ENCODE results near the gene PCDH10. TPM values are rescaled to one million over a fixed set of nuclear protein-coding genes. Genes with fewer than 3 reads are reported as not detected.
"Not testable (repeated sequence)": the region's sequence is repeated elsewhere in the genome, so short reads cannot be mapped to it uniquely, and the experiment has no call there.

Gene PCDH10
- total RNA-seq, 1 experiment from 2014 or later, result not detected

- no peak for TF ChIP-seq CTCF (IDR thresholded peaks at IDR 0.05; ENCODE audit: unreplicated experiment)
- H3K9me3 Mint-ChIP-seq (ENCODE audit: unreplicated experiment), result no peaks in the 10 kb centered on the region
- intact Hi-C loops (cut with micrococcal nuclease), result no loop called here
- H3K36me3 Mint-ChIP-seq (ENCODE audit: insufficient read depth, unreplicated experiment), result no peaks in the 10 kb centered on the region
- CTCF ChIA-PET, result interaction anchor here (0.6 kb wide), 1 partner anchor 287 kb away, joined by 3 read pairs; no protein-coding TSS in a partner anchor
- POLR2A ChIA-PET, result interaction anchor here (0.6 kb wide), 1 partner anchor 61 kb away, joined by 3 read pairs; no protein-coding TSS in a partner anchor
- DNase-seq (ENCODE audit: unreplicated experiment), result no peak
- no TSS peak for BruUV-seq (replicated peaks)
- no peaks in the 10 kb centered on the region for H3K4me1 Mint-ChIP-seq (ENCODE audit: insufficient read depth, unreplicated experiment)
- H3K27ac Mint-ChIP-seq (ENCODE audit: low read depth, unreplicated experiment), result no peak overlapping the region
- no peaks in the 10 kb centered on the region for H3K27me3 Mint-ChIP-seq (ENCODE audit: insufficient read depth, unreplicated experiment)
- no peak overlapping the region for H3K4me3 Mint-ChIP-seq (ENCODE audit: unreplicated experiment)
Measured at GRCh38 chr4:133189147-133189517, 40.0 kb downstream of the PCDH10 start.

- H3K4me1 Mint-ChIP-seq (ENCODE audit: insufficient read depth, unreplicated experiment), result no peaks in the 10 kb centered on the region
- H3K36me3 Mint-ChIP-seq (ENCODE audit: insufficient read depth, unreplicated experiment), result no peaks in the 10 kb centered on the region
- no peak overlapping the region for H3K27ac Mint-ChIP-seq (ENCODE audit: low read depth, unreplicated experiment)
- ChIA-PET CTCF (interaction anchor here (0.6 kb wide), 1 partner anchor 988 kb away, joined by 5 read pairs; no protein-coding TSS in a partner anchor), POLR2A (no interaction called here)
- no peak for TF ChIP-seq CTCF (IDR thresholded peaks at IDR 0.05; ENCODE audit: unreplicated experiment)
- intact Hi-C loops (cut with micrococcal nuclease), result loop anchor here (5.0 kb wide), 1 partner anchor 153 kb away; no protein-coding TSS in a partner anchor
- H3K9me3 Mint-ChIP-seq (ENCODE audit: unreplicated experiment), result no peaks in the 10 kb centered on the region
- H3K4me3 Mint-ChIP-seq (ENCODE audit: unreplicated experiment), result no peak overlapping the region
- H3K27me3 Mint-ChIP-seq (ENCODE audit: insufficient read depth, unreplicated experiment), result no peaks in the 10 kb centered on the region
- BruUV-seq (replicated peaks), result no TSS peak
- no peak for DNase-seq (ENCODE audit: unreplicated experiment)
Measured at GRCh38 chr4:133190098-133190497, 41.0 kb downstream of the PCDH10 start.

GRCh38 chr4:133208694-133209285 is 59.7 kb downstream of the PCDH10 start:
- Mint-ChIP-seq H3K9me3 (ENCODE audit: unreplicated experiment) (no peaks in the 10 kb centered on the region), H3K36me3 (ENCODE audit: insufficient read depth, unreplicated experiment) (no peaks in the 10 kb centered on the region), H3K27me3 (ENCODE audit: insufficient read depth, unreplicated experiment) (no peaks in the 10 kb centered on the region), H3K27ac (ENCODE audit: low read depth, unreplicated experiment) (no peak overlapping the region), H3K4me3 (ENCODE audit: unreplicated experiment) (no peak overlapping the region), H3K4me1 (ENCODE audit: insufficient read depth, unreplicated experiment) (no peaks in the 10 kb centered on the region)
- DNase-seq (ENCODE audit: unreplicated experiment), result no peak
- ChIA-PET CTCF (interaction anchor here (0.6 kb wide), 2 partner anchors 49 to 1060 kb away, joined by 3 read pairs; no protein-coding TSS in a partner anchor), POLR2A (no interaction called here)
- intact Hi-C loops (cut with micrococcal nuclease), result no loop called here
- no TSS peak for BruUV-seq (replicated peaks)
- TF ChIP-seq CTCF (IDR thresholded peaks at IDR 0.05; ENCODE audit: unreplicated experiment), result no peak

GRCh38 chr4:133233922-133234321 is 84.8 kb downstream of the PCDH10 start:
- no TSS peak for BruUV-seq (replicated peaks)
- TF ChIP-seq CTCF (IDR thresholded peaks at IDR 0.05; ENCODE audit: unreplicated experiment), result no peak
- Mint-ChIP-seq H3K4me1 (ENCODE audit: insufficient read depth, unreplicated experiment) (no peaks in the 10 kb centered on the region), H3K4me3 (ENCODE audit: unreplicated experiment) (no peak overlapping the region), H3K27me3 (ENCODE audit: insufficient read depth, unreplicated experiment) (no peaks in the 10 kb centered on the region), H3K36me3 (ENCODE audit: insufficient read depth, unreplicated experiment) (no peaks in the 10 kb centered on the region), H3K27ac (ENCODE audit: low read depth, unreplicated experiment) (no peak overlapping the region), H3K9me3 (ENCODE audit: unreplicated experiment) (peaks cover 16% of the 10 kb centered on the region)
- POLR2A ChIA-PET, result no interaction called here
- intact Hi-C loops (cut with micrococcal nuclease), result no loop called here
- DNase-seq (ENCODE audit: unreplicated experiment), result no peak
- CTCF ChIA-PET, result no interaction called here

GRCh38 chr4:133240451-133240850 is 91.4 kb downstream of the PCDH10 start:
- intact Hi-C loops (cut with micrococcal nuclease); H3K27me3 Mint-ChIP-seq (ENCODE audit: insufficient read depth, unreplicated experiment); H3K4me1 Mint-ChIP-seq (ENCODE audit: insufficient read depth, unreplicated experiment); H3K27ac Mint-ChIP-seq (ENCODE audit: low read depth, unreplicated experiment); DNase-seq (ENCODE audit: unreplicated experiment); POLR2A ChIA-PET; H3K9me3 Mint-ChIP-seq (ENCODE audit: unreplicated experiment); BruUV-seq (replicated peaks); H3K36me3 Mint-ChIP-seq (ENCODE audit: insufficient read depth, unreplicated experiment); CTCF ChIA-PET; H3K4me3 Mint-ChIP-seq (ENCODE audit: unreplicated experiment): not testable (repeated sequence)

Measured in MCF 10A (cell line).